Activated naive CD4-positive, alpha-beta T cell treated with anti-CD3 and anti-CD28 coated beads, Interleukin-2, amount 50 U/mL, for 24 hours (primary cell): ENCODE data around the gene NOC2L.
A peak's percentile ranks its signal among the peaks of the same experiment; 100 is the strongest.

Experiments used
- H3K27ac Mint-ChIP-seq: one replicate; pipeline ENCODE4 v1.8.0; 2021; ENCODE audit warnings: mild to moderate bottlenecking, mixed read lengths
- H3K27me3 Mint-ChIP-seq: one replicate; pipeline ENCODE4 v1.8.0; 2021; ENCODE audit warnings: mixed read lengths
- H3K36me3 Mint-ChIP-seq: one replicate; pipeline ENCODE4 v1.8.0; 2021; ENCODE audit warnings: mixed read lengths
- H3K4me1 Mint-ChIP-seq: one replicate; pipeline ENCODE4 v1.8.0; 2021; ENCODE audit warnings: mixed read lengths
- H3K4me3 Mint-ChIP-seq: one replicate; pipeline ENCODE4 v1.8.0; 2021; ENCODE audit warnings: mild to moderate bottlenecking, mixed read lengths
- H3K9me3 Mint-ChIP-seq: one replicate; pipeline ENCODE4 v1.8.0; 2021; ENCODE audit warnings: mixed read lengths

The NOC2L gene

DNA sequence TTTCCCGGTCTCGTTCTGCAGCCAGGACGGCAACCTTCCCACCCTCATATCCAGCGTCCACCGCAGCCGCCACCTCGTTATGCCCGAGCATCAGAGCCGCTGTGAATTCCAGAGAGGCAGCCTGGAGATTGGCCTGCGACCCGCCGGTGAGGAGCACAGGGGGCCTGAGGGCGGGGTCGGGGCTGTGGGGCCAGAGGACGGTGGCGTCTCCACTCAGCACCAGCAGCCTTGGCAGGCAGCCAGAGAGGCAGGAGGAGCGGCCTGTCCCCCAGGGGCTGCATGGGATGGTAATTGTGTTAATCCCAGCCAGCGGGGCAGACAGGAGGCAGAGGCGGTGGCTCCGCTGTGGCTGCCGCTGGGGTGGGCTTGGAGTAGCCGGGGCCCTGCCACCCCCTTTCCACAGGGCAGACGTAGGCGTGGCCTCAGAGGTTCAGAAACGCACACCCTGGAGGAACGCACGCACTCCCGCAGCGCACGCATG is 23.3 kb downstream of the NOC2L start:
- no peaks in the 10 kb centered on the region for H3K36me3 Mint-ChIP-seq
- H3K4me3 Mint-ChIP-seq: no peak overlapping the region
- peaks cover 4% of the 10 kb centered on the region for H3K4me1 Mint-ChIP-seq
- H3K27ac Mint-ChIP-seq: no peak overlapping the region
- peaks cover 21% of the 10 kb centered on the region for H3K27me3 Mint-ChIP-seq
- no peaks in the 10 kb centered on the region for H3K9me3 Mint-ChIP-seq

DNA sequence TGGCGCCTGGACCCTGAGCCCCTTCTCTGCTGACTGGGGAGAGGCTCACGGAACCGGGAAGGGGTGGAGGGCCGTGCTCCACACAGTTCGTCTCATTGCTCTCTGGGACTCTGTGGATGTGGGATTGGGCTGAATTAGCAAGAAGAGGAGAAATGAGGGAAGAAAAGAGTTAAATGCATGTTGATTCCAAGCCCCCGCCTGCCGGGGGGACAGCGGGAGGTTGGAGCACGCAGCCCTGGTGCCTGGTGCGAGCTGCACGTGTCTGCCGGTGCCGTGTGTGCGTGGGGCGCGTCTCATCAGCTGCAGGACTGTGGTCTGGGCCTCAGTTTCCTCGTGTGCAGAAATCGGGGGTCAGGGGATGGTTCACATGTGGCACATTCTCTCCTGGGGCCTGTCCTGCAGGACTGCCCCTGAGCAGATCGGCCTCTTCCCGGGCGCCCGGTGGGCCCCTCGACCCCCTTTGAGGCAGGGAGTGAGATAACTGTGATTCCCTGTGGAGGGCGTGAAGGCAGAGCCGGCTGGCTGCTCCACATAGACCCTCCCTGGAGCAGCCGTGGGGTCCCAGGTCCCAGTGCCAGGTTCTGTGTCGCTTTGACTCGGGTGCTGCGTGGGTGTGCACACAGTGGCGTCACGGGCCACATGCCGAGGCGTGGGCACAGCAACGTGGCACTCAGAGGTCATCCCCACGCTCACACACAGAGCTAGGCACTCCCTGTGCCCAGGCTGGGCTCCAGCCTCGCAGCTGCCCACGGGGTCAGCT is 23.9 kb downstream of the NOC2L start:
- peak overlapping the region; percentile 36 for H3K4me3 Mint-ChIP-seq
- no peak overlapping the region for H3K27ac Mint-ChIP-seq
- peaks cover 18% of the 10 kb centered on the region for H3K27me3 Mint-ChIP-seq
- H3K36me3 Mint-ChIP-seq: no peaks in the 10 kb centered on the region
- no peaks in the 10 kb centered on the region for H3K9me3 Mint-ChIP-seq
- peaks cover 4% of the 10 kb centered on the region for H3K4me1 Mint-ChIP-seq

DNA sequence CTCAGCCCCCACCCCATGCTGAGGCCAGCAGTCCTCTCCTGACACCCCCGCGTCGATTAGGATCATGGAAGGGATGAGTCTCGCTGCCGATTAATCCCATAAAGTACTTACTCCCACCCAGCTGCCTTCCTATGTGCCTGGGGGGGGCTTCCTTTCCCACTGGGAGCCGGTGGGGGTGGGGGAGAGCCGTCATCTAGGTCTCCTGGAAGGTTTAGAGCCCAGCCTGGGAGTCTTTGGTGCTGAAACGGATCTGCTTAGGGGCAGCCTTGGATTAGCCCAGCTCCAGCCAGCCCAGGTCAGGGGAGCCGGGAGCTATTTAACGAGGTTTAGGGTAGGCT is 25.5 kb downstream of the NOC2L start:
- Mint-ChIP-seq H3K4me3 (no peak overlapping the region), H3K27me3 (peaks cover 16% of the 10 kb centered on the region), H3K27ac (no peak overlapping the region), H3K36me3 (no peaks in the 10 kb centered on the region), H3K9me3 (no peaks in the 10 kb centered on the region), H3K4me1 (peaks cover 4% of the 10 kb centered on the region)

DNA sequence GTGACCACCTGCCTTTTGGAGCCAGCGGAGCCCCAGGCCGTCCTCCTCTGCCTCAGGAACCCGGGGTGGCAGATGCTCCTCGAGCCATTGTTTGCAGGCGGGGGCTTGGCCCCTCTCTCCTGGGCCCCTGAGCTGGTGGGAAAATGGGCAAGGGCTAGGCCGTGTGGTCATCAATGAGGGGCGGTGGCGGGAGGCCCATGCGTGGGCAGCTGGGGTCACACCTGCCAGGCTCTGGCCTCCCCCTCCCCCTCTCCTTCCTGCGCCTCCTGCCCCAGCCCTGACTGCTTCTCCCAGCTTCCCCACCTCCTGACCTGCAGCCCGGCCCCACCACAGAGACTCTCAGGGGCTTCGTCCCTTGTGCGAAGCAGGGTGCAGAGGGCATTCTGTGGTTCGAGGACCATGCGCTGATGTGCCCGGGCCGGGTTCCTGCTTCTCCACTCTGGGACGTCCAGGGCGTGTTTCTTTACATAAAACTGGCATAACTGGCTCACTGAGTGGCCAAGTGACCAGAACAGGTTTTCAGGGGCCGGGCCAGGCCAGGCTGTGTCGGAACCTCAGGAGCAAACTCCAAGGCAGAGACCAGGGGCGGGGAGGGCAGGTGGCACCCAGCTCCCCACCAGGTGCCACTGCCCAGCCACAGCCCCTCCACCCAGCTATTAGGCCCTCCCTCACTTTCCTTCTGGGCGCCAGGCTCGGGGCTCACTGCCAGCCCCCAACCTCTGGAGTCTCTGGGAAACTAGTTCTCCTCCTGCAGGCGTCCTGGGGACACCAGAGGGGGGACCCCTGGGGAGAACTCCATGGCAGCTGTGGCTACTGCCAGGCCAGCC is 26.1 kb downstream of the NOC2L start:
- H3K36me3 Mint-ChIP-seq: no peaks in the 10 kb centered on the region
- no peak overlapping the region for H3K27ac Mint-ChIP-seq
- no peak overlapping the region for H3K4me3 Mint-ChIP-seq
- H3K4me1 Mint-ChIP-seq: peaks cover 4% of the 10 kb centered on the region
- H3K27me3 Mint-ChIP-seq: peaks cover 15% of the 10 kb centered on the region
- H3K9me3 Mint-ChIP-seq: no peaks in the 10 kb centered on the region

DNA sequence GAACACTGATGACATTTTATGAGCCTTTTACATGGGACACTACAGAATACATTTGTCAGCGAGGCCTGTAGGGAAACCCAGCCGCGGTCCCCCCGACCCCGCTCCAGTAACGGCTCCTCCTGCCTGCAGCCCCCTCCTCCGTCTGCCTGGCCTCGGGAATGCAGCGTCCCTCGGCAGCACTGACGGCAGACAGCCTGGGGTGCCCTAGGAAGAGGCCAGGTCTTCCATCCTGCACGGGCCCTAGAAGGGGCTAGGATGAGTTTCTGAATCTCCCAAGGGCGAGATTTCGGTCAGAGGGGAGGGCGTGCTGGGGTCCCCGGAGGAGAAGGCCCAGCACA is 26.9 kb downstream of the NOC2L start:
- Mint-ChIP-seq H3K4me3 (no peak overlapping the region), H3K27ac (no peak overlapping the region), H3K9me3 (no peaks in the 10 kb centered on the region), H3K27me3 (peaks cover 13% of the 10 kb centered on the region), H3K36me3 (no peaks in the 10 kb centered on the region), H3K4me1 (peaks cover 4% of the 10 kb centered on the region)

DNA sequence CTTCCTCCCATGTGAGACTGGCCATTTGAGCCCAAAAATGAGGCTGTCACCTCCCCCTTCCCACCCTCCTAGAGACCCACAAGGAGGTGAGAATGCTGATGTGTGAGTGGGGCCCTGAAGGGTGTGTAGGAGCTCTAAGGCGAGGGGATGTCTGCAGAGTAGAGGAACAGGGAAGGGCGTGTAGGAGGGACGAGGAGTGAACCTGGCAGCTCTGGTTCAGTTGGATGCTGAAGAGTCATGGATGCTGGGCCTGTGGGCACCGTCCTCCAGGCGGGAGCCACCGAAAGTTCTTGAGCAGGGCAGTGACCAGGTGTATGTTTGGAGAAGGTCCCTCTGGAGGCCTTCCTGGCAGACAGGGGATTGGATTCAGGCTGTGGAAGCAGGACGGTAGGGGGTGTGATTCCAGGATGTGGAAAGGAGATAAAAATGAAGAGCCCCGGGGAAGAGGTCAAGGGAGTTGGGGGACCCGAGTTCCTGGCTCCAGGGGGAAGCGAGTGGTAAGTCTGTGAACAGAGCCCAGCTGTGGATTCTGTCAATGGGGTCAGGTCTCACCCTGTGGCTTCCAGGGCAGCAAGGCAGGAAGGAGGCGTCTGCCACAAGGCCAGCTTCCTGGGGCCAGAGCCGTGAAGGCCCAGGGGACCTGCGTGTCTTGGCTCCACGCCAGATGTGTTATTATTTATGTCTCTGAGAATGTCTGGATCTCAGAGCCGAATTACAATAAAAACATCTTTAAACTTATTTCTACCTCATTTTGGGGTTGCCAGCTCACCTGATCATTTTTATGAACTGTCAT is 27.5 kb downstream of the NOC2L start:
- H3K36me3 Mint-ChIP-seq: no peaks in the 10 kb centered on the region
- no peaks in the 10 kb centered on the region for H3K9me3 Mint-ChIP-seq
- H3K27me3 Mint-ChIP-seq: peaks cover 12% of the 10 kb centered on the region
- H3K4me1 Mint-ChIP-seq: peaks cover 4% of the 10 kb centered on the region
- no peak overlapping the region for H3K4me3 Mint-ChIP-seq
- H3K27ac Mint-ChIP-seq: peak overlapping the region; percentile 35

DNA sequence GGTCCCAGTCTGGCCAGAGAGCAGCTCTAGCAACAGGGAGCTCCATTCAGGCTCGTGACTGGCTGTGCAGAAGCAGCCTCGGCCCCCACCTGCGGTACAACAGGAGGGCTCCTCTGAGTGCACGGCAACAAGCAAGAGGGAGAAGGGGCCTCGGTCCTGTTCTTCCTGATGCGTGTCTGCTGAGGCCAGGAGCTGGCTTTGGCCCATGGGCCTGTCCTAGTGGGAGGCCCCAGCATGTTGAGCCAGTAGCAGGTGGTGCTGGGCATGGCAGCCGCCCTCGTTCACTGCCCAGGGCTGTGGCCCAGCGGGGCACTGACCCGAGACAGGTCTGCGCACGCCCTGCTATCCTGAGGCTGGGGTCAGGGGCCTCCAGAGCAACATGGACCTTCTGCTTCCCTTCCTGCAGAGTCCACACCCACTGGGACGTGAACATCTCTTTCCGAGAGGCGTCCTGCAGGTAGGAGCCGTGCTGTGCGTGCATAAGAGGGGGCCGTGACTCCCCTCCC is 28.4 kb downstream of the NOC2L start:
- no peak overlapping the region for H3K4me3 Mint-ChIP-seq
- H3K27me3 Mint-ChIP-seq: peaks cover 16% of the 10 kb centered on the region
- H3K4me1 Mint-ChIP-seq: peaks cover 4% of the 10 kb centered on the region
- H3K27ac Mint-ChIP-seq: no peak overlapping the region
- H3K9me3 Mint-ChIP-seq: no peaks in the 10 kb centered on the region
- no peaks in the 10 kb centered on the region for H3K36me3 Mint-ChIP-seq

DNA sequence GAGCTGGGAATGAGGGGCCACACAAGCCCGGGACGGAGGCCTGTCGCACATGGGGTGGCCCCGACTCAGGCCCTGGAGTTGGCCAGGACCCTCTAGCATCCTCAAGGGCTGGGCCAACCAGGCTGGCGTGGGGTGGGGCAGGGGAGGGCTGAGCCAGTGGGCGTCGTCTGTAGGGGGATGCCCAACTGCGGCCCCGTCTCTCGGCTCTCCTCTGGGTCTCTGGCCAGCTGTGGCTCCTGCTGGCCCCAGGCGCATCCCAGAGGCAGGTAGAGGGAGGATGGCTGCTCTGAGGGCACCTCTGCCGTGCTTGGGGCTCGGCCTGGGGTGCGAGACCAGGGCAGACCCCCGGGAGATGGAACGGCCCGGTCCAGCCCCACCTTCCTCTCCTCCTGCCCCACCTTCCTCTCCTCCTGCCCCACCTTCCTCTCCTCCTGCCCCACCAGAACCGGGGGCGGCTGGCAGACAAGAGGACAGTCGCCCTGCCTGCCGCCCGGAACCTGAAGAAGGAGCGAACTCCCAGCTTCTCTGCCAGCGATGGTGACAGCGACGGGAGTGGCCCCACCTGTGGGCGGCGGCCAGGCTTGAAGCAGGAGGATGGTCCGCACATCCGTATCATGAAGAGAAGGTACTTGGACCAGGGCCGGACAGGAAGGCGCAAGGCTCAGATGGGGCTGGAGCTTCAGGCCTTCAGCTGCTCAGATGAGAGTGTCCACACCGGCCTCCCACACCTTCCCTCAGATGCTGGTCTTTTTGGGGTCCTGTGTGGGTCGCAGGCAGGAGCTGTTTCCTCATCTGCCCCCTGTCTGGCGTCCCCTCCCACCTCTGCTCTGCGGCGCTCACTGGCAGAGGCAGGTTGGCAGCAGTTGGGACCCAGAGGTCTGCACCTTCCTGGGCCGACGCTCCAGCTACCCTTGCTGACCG is 29.1 kb downstream of the NOC2L start:
- Mint-ChIP-seq H3K27me3 (peaks cover 12% of the 10 kb centered on the region), H3K9me3 (no peaks in the 10 kb centered on the region), H3K27ac (no peak overlapping the region), H3K4me1 (peaks cover 3% of the 10 kb centered on the region), H3K36me3 (no peaks in the 10 kb centered on the region), H3K4me3 (no peak overlapping the region)

DNA sequence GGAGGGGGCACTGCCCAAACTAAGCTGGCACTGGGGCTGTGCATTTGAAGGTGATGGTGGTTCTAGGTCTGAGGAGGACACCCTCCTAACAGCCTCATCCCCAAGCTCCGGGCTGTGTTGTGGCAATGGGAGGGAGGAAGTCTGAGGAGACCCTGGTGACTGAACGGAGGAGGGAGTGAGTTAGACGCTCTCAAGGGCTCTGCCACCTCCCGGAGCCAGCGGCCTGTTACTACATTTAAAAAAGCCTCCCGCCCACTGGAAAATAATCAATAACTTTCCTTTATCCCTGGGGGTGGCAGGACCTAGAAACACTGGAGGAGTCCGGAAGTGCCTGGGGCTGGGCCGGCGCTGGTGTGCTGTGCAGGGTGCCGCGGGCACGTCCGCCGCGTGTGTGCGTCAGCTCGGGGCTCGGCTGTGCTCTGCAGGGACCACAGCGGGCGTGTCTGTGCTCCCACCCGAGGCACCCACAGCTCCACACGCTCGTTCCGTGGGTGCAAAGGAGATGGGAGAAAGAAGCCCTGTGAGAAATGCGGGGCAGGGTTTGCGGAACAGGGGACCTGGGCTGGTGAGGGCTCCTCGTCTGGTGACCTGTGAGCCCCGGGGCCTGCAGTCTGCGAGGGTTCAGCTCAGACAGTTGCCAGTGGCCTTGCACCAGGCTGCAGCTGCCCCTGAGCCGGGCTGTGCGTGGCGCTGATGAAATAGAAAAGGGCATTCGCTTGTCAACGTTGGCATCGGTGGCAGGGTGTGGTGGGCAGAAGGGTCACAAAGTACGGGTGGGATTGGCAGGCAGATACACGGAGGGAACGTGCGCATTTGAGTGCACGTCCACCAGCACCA is 30.0 kb downstream of the NOC2L start:
- Mint-ChIP-seq H3K4me3 (no peak overlapping the region), H3K4me1 (no peaks in the 10 kb centered on the region), H3K27me3 (peaks cover 10% of the 10 kb centered on the region), H3K27ac (no peak overlapping the region), H3K9me3 (no peaks in the 10 kb centered on the region), H3K36me3 (no peaks in the 10 kb centered on the region)

DNA sequence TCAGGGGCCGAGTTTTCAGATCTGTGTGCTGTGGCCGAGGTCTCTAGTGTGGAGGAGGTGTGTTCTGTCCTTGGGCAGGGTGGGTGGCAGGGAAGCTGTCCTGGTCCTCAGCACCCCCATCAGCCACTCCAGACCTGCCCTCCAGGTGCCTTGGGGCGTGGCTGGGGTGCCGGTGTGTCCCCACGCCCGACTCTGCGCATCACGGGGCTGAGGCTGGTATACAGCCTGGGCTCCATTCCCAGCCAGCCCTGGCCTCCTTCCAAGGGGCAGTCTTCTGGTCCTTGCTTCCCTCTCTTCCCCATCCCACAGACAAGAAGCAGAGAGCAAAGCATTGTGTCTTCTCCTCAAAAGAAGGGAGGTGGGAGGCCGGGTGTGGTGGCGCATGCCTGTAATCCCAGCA is 31.3 kb downstream of the NOC2L start:
- no peak overlapping the region for H3K27ac Mint-ChIP-seq
- H3K36me3 Mint-ChIP-seq: no peaks in the 10 kb centered on the region
- no peaks in the 10 kb centered on the region for H3K9me3 Mint-ChIP-seq
- H3K4me1 Mint-ChIP-seq: peaks cover 5% of the 10 kb centered on the region
- H3K4me3 Mint-ChIP-seq: no peak overlapping the region
- peaks cover 13% of the 10 kb centered on the region for H3K27me3 Mint-ChIP-seq

DNA sequence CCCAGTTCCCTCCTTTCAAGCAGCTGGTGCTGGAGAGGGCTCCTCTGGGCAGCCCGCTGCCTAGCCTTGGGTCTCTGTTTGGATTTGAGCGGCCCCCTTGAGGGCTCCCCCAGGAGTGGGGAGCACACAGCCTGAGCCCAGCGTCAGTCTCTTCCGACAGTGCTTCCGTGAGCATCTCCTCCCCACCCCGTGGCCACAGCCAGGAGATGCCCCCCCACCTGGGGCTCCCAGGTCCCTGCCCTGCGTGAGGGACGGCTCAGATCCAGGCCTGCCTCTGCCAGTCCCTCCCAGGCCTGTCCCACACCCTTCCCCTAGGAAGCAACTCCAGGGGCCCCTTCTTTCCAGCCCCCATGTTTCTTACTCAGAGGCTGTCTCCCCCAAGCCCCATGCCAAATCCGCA is 31.8 kb downstream of the NOC2L start:
- Mint-ChIP-seq H3K36me3 (no peaks in the 10 kb centered on the region), H3K4me3 (no peak overlapping the region)

DNA sequence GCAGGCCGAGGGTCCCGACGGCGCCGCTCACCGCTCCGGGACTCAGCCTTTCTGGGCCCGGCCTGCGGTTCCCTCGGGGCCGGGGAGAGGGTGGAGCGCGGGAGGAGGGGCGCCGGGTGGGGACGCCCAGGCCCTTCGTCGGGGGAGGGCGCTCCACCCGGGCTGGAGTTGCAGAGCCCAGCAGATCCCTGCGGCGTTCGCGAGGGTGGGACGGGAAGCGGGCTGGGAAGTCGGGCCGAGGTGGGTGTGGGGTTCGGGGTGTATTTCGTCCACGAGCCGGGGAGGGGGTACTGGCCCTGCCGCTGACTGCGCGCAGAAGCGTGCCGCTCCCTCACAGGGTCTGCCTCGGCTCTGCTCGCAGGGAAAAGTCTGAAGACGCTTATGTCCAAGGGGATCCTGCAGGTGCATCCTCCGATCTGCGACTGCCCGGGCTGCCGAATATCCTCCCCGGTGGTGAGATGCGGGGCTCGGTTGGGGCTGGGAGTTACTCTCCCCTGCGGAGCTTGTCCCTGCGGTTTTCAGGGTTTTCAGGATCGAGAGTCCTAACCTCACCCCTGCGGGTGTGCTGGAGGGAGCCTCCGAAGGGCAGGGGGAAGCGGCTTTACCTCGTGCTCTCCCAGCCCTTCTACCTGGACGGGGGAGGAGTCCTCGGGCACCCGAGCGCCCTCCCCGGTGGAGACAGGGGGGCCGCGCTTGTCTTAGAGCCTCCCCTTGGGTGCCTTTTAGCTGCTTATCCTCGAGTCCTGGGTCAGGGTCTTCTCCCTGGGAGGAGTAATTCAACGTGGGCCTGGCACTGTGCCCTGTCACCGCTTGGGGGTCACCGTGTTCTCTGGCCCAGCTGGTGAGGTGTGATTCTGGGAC is 33.3 kb downstream of the NOC2L start:
- H3K4me1 Mint-ChIP-seq: peaks cover 10% of the 10 kb centered on the region
- peaks cover 19% of the 10 kb centered on the region for H3K27me3 Mint-ChIP-seq
- H3K9me3 Mint-ChIP-seq: no peaks in the 10 kb centered on the region
- peak overlapping the region; percentile 44 for H3K4me3 Mint-ChIP-seq
- H3K36me3 Mint-ChIP-seq: no peaks in the 10 kb centered on the region
- no peak overlapping the region for H3K27ac Mint-ChIP-seq

More for the DNA sequence above, 31.8 kb downstream of the NOC2L start:
- H3K27me3 Mint-ChIP-seq: peaks cover 14% of the 10 kb centered on the region
- H3K9me3 Mint-ChIP-seq: no peaks in the 10 kb centered on the region
- H3K27ac Mint-ChIP-seq: no peak overlapping the region
- H3K4me1 Mint-ChIP-seq: peaks cover 5% of the 10 kb centered on the region
